ENCODE measurements around the gene LAMA2. TPM values are rescaled to one million over a fixed set of nuclear protein-coding genes. Genes with fewer than 3 reads are reported as not detected.

Gene LAMA2
- total RNA-seq, 1 experiment from 2014 or later: 0.28 TPM

- ATAC-seq (no peak), DNase-seq (ENCODE audit: low read depth, low spot score) (no peak)
- no TSS peak for BruUV-seq (replicated peaks)
- CTCF ChIA-PET: no interaction called here
- intact Hi-C loops (cut with micrococcal nuclease; ENCODE audit: unreplicated experiment): no loop called here
- TF ChIP-seq TCF7L2 (IDR thresholded peaks at IDR 0.05; ENCODE audit: low read depth, low read length): no peak
- TF ChIP-seq, protein P1, sequence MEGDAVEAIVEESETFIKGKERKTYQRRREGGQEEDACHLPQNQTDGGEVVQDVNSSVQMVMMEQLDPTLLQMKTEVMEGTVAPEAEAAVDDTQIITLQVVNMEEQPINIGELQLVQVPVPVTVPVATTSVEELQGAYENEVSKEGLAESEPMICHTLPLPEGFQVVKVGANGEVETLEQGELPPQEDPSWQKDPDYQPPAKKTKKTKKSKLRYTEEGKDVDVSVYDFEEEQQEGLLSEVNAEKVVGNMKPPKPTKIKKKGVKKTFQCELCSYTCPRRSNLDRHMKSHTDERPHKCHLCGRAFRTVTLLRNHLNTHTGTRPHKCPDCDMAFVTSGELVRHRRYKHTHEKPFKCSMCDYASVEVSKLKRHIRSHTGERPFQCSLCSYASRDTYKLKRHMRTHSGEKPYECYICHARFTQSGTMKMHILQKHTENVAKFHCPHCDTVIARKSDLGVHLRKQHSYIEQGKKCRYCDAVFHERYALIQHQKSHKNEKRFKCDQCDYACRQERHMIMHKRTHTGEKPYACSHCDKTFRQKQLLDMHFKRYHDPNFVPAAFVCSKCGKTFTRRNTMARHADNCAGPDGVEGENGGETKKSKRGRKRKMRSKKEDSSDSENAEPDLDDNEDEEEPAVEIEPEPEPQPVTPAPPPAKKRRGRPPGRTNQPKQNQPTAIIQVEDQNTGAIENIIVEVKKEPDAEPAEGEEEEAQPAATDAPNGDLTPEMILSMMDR (IDR thresholded peaks at IDR 0.05): no peak
- TF ChIP-seq, protein P2, sequence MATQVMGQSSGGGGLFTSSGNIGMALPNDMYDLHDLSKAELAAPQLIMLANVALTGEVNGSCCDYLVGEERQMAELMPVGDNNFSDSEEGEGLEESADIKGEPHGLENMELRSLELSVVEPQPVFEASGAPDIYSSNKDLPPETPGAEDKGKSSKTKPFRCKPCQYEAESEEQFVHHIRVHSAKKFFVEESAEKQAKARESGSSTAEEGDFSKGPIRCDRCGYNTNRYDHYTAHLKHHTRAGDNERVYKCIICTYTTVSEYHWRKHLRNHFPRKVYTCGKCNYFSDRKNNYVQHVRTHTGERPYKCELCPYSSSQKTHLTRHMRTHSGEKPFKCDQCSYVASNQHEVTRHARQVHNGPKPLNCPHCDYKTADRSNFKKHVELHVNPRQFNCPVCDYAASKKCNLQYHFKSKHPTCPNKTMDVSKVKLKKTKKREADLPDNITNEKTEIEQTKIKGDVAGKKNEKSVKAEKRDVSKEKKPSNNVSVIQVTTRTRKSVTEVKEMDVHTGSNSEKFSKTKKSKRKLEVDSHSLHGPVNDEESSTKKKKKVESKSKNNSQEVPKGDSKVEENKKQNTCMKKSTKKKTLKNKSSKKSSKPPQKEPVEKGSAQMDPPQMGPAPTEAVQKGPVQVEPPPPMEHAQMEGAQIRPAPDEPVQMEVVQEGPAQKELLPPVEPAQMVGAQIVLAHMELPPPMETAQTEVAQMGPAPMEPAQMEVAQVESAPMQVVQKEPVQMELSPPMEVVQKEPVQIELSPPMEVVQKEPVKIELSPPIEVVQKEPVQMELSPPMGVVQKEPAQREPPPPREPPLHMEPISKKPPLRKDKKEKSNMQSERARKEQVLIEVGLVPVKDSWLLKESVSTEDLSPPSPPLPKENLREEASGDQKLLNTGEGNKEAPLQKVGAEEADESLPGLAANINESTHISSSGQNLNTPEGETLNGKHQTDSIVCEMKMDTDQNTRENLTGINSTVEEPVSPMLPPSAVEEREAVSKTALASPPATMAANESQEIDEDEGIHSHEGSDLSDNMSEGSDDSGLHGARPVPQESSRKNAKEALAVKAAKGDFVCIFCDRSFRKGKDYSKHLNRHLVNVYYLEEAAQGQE (IDR thresholded peaks at IDR 0.05; ENCODE audit: insufficient read depth in 1 of 2, low read depth in 2 of 2, low read length in 1 of 2): no peak
- TF ChIP-seq SIN3A (IDR thresholded peaks at IDR 0.05; ENCODE audit: borderline replicate concordance, insufficient read depth, low read depth, low read length): no peak
- no peak for TF ChIP-seq POLR2AphosphoS5 (IDR thresholded peaks at IDR 0.05; ENCODE audit: low read depth, low read length)
- Histone ChIP-seq H3K9me3 (ENCODE audit: control insufficient read depth, insufficient read depth, low read depth, low read length) (no peaks in the 10 kb centered on the region), H3K36me3 (ENCODE audit: control insufficient read depth, insufficient read depth, low read length) (no peaks in the 10 kb centered on the region), H3K27me3 (ENCODE audit: control insufficient read depth, insufficient read depth, low read length) (no peaks in the 10 kb centered on the region), H3K4me3 (ENCODE audit: low read depth in 2 of 2, low read length in 2 of 2) (no peak overlapping the region), H3K4me1 (ENCODE audit: control insufficient read depth, insufficient read depth, low read length) (no peaks in the 10 kb centered on the region), H3K27ac (ENCODE audit: low read length) (no peak overlapping the region)
- in situ Hi-C loops (cut with HindIII; ENCODE audit: low pct_unique_long_range_greater_than_20kb, low sequenced_read_pairs): no loop called here
- POLR2A ChIA-PET: no interaction called here
Measured at GRCh38 chr6:129273161-129273560, 390.2 kb downstream of the LAMA2 start.

DNA sequence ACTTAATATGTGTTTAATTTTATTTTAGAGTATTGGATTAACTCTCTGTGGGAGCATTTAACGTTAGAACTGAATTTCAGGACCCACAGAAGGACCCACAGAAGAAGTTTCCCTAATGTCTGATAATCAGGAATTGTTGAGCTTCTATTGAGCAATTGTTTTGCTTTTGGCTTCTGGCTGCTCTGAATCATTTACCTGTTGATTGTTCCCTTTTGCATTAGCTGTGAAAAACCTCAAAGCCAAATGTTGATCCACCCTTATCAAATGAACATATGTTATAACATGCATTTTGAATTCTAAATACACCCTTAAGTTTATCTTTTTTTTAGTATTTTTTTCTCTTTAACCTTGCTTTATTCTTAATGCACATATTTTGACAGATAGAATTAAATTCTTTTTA is 393.5 kb downstream of the LAMA2 start:
- no TSS peak for BruUV-seq (replicated peaks)
- no peaks in the 10 kb centered on the region for H3K27me3 ChIP-seq (ENCODE audit: control insufficient read depth, insufficient read depth, low read length)
- intact Hi-C loops (cut with micrococcal nuclease; ENCODE audit: unreplicated experiment) (no loop called here), in situ Hi-C loops (cut with HindIII; ENCODE audit: low pct_unique_long_range_greater_than_20kb, low sequenced_read_pairs) (no loop called here)
- H3K36me3 ChIP-seq (ENCODE audit: control insufficient read depth, insufficient read depth, low read length): no peaks in the 10 kb centered on the region
- H3K27ac ChIP-seq (ENCODE audit: low read length): no peak overlapping the region
- H3K9me3 ChIP-seq (ENCODE audit: control insufficient read depth, insufficient read depth, low read depth, low read length): no peaks in the 10 kb centered on the region
- H3K4me1 ChIP-seq (ENCODE audit: control insufficient read depth, insufficient read depth, low read length): no peaks in the 10 kb centered on the region
- ATAC-seq: no peak
- no peak for DNase-seq (ENCODE audit: low read depth, low spot score)
- CTCF ChIA-PET: no interaction called here
- TF ChIP-seq, protein P1 (IDR thresholded peaks at IDR 0.05): no peak
- TF ChIP-seq, protein P2 (IDR thresholded peaks at IDR 0.05; ENCODE audit: insufficient read depth in 1 of 2, low read depth in 2 of 2, low read length in 1 of 2): no peak
- no peak for TF ChIP-seq TCF7L2 (IDR thresholded peaks at IDR 0.05; ENCODE audit: low read depth, low read length)
- no peak for TF ChIP-seq SIN3A (IDR thresholded peaks at IDR 0.05; ENCODE audit: borderline replicate concordance, insufficient read depth, low read depth, low read length)
- TF ChIP-seq POLR2AphosphoS5 (IDR thresholded peaks at IDR 0.05; ENCODE audit: low read depth, low read length): no peak
- H3K4me3 ChIP-seq (ENCODE audit: low read depth in 2 of 2, low read length in 2 of 2): no peak overlapping the region
- POLR2A ChIA-PET: no interaction called here
